ENCODE results near the gene ACOX1.

GRCh38 chr17:75941442-75941819, 37.5 kb downstream of the ACOX1 start:
- TF ChIP-seq, protein P1, sequence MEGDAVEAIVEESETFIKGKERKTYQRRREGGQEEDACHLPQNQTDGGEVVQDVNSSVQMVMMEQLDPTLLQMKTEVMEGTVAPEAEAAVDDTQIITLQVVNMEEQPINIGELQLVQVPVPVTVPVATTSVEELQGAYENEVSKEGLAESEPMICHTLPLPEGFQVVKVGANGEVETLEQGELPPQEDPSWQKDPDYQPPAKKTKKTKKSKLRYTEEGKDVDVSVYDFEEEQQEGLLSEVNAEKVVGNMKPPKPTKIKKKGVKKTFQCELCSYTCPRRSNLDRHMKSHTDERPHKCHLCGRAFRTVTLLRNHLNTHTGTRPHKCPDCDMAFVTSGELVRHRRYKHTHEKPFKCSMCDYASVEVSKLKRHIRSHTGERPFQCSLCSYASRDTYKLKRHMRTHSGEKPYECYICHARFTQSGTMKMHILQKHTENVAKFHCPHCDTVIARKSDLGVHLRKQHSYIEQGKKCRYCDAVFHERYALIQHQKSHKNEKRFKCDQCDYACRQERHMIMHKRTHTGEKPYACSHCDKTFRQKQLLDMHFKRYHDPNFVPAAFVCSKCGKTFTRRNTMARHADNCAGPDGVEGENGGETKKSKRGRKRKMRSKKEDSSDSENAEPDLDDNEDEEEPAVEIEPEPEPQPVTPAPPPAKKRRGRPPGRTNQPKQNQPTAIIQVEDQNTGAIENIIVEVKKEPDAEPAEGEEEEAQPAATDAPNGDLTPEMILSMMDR (IDR thresholded peaks at IDR 0.05) = no peak
- no peak for TF ChIP-seq EP300 (IDR thresholded peaks at IDR 0.05)
